SH-SY5Y (cell line): ENCODE results near the gene BUD23.

ENCODE experiments used
- GATA2 ChIP-seq: IDR thresholded peaks from 2 replicates; pipeline ENCODE4 v1.6.1; 2011; ENCODE audit warnings: mild to moderate bottlenecking, low read depth, low read length
- GATA3 ChIP-seq: IDR thresholded peaks from 2 replicates; pipeline ENCODE4 v1.6.1; 2011; ENCODE audit warnings: low read depth, mild to moderate bottlenecking, low read length, moderate library complexity

DNA sequence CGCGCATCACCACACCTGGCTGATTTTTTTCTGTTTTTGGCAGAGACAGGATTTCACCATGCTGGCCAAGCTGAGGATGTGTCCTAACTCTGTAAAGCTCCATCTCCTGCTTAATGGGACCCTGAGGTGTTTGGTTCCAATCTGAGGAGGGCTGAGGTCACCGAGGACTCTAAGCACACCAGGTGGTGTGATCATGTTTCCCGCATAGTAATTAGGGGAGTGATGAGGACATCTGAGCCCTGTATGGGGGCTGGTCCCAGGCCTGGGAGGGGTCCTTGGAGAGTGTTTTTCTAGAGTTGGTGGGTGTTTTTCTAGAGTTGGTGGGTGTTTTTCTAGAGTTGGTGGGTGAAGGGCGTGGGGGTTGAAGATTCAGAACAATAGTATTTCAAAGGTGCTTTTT, 58.2 kb downstream of the BUD23 start:
- no peak for TF ChIP-seq GATA3
- no peak for TF ChIP-seq GATA2
